ENCODE measurements around the gene AP3M1.

- no peak for TF ChIP-seq MAX (IDR thresholded peaks at IDR 0.05)
- no peak for TF ChIP-seq ZBTB7A (IDR thresholded peaks at IDR 0.05; ENCODE audit: low read depth)
- no peak for TF ChIP-seq RAD21 (IDR thresholded peaks at IDR 0.05; ENCODE audit: low read depth)
- no peak for TF ChIP-seq NFIC (IDR thresholded peaks at IDR 0.05)
- TF ChIP-seq REST (IDR thresholded peaks at IDR 0.05; ENCODE audit: low read depth): no peak
- no peak for TF ChIP-seq EP300 (IDR thresholded peaks at IDR 0.05; ENCODE audit: borderline replicate concordance)
- no peak for TF ChIP-seq USF1 (IDR thresholded peaks at IDR 0.05)
- no peak for TF ChIP-seq EGR1 (IDR thresholded peaks at IDR 0.05)
- no peak for TF ChIP-seq CEBPB (IDR thresholded peaks at IDR 0.05)
- TF ChIP-seq TAF1 (IDR thresholded peaks at IDR 0.05; ENCODE audit: low read depth): no peak
- no peak for TF ChIP-seq FOXM1 (IDR thresholded peaks at IDR 0.05; ENCODE audit: borderline replicate concordance, low read depth)
These were observed 43.2 kb downstream of the AP3M1 start for GRCh38 chr10:74107391-74107790.
